K562 (cell line): ENCODE measurements around the gene CMTR1. TPM values are rescaled to one million over a fixed set of nuclear protein-coding genes. Genes with fewer than 3 reads are reported as not detected.
A peak's percentile ranks its signal among the peaks of the same experiment; 100 is the strongest.

Source experiments
- BRF1 ChIP-seq: IDR thresholded peaks from 3 replicates; pipeline ENCODE4 v1.6.1; 2011; ENCODE audit warnings: borderline replicate concordance, mild to moderate bottlenecking; ENCODE audit not compliant: insufficient read length; ENCODE audit errors: extremely low read depth
- EP300 ChIP-seq: IDR thresholded peaks from 2 replicates; pipeline ENCODE4 v1.6.1; 2012; ENCODE audit warnings: low read length, improper control_type of control experiment
- HNRNPLL ChIP-seq: fragments of 200-400 bp; formaldehyde crosslinking; IDR thresholded peaks from 2 replicates; pipeline ENCODE4 v1.6.1; 2017; ENCODE audit warnings: low read length, low read depth, mild to moderate bottlenecking; ENCODE audit not compliant: poor library complexity, severe bottlenecking
- KLF13 ChIP-seq: fragments of 450-650 bp; IDR thresholded peaks from 2 replicates; pipeline ENCODE4 v1.6.1; 2016; ENCODE audit warnings: missing genetic modification characterization, low read depth, mild to moderate bottlenecking, missing compliant biosample characterization, moderate library complexity, borderline replicate concordance
- NFIC ChIP-seq: fragments of 450-650 bp; IDR thresholded peaks from 2 replicates; pipeline ENCODE4 v1.6.1; 2017; ENCODE audit warnings: mild to moderate bottlenecking, inconsistent platforms
- TAL1 ChIP-seq: fragments of 450-650 bp; IDR thresholded peaks from 2 replicates; pipeline ENCODE4 v1.6.1; 2016; ENCODE audit warnings: mild to moderate bottlenecking
- polyA plus RNA-seq, 8 experiments: library from polyadenylated mRNA; depleted of rRNA in 4 of 8; stranded (reverse) in 5 of 8; unstranded in 3 of 8; fragments of >200 nt; fragmentation: Nextera tagmentation in 2 of 8; fragmentation: Illumina TruSeq in 1 of 8; extraction: Ambion mirVana in 2 of 8; extraction: Trizol in 1 of 8; gene quantifications; 2 replicates each; pipeline versions ENCODE4 v1.2.1 to v1.2.3, GENCODE V29; 2011 to 2014; ENCODE audit warnings: inconsistent platforms in 1 of 8, missing spikeins in 1 of 8
- total RNA-seq, 7 experiments: library from RNA; depleted of rRNA in 6 of 7; stranded (reverse); fragments of >200 nt in 6 of 7; fragmentation: Illumina TruSeq in 2 of 7; extraction: Trizol in 2 of 7; gene quantifications; 2 replicates each; pipeline versions ENCODE4 v1.2.1 to v1.2.3, GENCODE V29; 2011 to 2021; ENCODE audit warnings: low replicate concordance in 1 of 7
- TF ChIP-seq, protein P1 (sequence below): fragments of 250-450 bp; sonication (Bioruptor Pico); IDR thresholded peaks from 2 replicates; pipeline ENCODE4 v1.4.0; 2020; ENCODE audit warnings: borderline replicate concordance
- TF ChIP-seq, protein P2 (sequence below): fragments of 450-650 bp; IDR thresholded peaks from 2 replicates; pipeline ENCODE4 v1.6.1; 2016; ENCODE audit warnings: missing biosample characterization, missing genetic modification characterization
- TF ChIP-seq, protein P3 (sequence below): IDR thresholded peaks from 2 replicates; pipeline ENCODE4 v1.6.1; 2012; ENCODE audit warnings: low read depth, low read length, improper control_type of control experiment, borderline replicate concordance
- TF ChIP-seq, protein P4 (sequence below): fragments of 450-650 bp; IDR thresholded peaks from 2 replicates; pipeline ENCODE4 v1.6.1; 2016; ENCODE audit warnings: borderline replicate concordance
- TF ChIP-seq, protein P5 (sequence below), 2 experiments: fragments of 250-450 bp in 1 of 2; fragments of 450-650 bp in 1 of 2; sonication (Bioruptor Pico) in 1 of 2; IDR thresholded peaks; 2 replicates each; pipeline versions ENCODE4 v1.6.1 to v1.8.0; 2016 to 2021; ENCODE audit warnings: mild to moderate bottlenecking in 2 of 2, moderate library complexity in 2 of 2, missing compliant biosample characterization in 1 of 2, missing genetic modification characterization in 1 of 2

Gene CMTR1
- total and polyA plus RNA-seq, 9 of the 15 experiments (the other 6 are each of a cell fraction or from before 2014, with no cell fraction given): 2.9 to 63.5 (median 49.5) TPM

DNA sequence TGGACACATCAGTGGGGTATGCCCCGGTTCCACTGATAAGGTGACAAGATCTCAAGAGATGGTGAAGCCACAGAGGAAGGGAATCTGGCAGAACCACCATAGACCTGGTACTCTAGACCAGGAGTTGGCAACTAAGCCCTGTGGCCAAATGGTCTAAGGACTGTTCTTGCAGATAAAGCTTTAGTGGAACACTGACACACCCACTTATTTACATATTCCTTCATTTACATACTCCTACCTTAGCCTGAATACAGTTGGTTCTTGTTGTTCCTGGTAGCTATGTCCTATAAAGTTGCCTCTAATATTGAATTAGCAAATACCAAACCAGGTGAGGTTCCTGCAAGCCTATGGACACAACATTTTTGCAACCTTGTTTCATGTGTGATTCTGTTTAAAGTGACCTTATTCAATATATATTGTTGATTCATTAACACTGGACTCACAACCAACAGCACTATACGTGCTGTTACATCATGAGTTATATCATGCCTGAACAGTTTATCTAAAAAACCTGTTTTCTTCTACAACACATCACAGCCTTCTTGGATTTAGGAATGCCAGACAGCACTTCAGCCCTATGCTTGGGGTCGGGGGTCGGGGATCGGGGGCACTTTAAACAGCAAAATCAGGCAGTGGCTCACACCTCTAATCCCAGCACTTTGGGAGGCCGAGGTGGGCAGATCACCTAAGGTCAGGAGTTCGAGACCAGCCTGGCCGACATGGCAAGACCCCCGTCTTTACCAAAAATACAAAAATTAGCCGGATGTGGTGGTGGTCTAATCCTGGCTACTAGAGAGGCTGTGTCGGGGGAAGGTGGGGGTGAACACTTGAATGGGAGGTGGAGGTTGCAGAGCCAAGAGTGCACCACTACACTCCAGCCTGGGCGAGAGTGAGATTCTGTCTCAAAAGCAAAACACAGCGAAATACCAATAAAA is 64.2 kb downstream of the CMTR1 start (continued):
- TF ChIP-seq NFIC (no peak), HNRNPLL (no peak), EP300 (peak; percentile 18; the same call in 1 of the 2 replicates), TAL1 (peak; percentile 22; the same call in 1 of the 2 replicates), KLF13 (tag) (peak; percentile 73; the same call in 1 of the 2 replicates), BRF1 (no peak)
- TF ChIP-seq, protein P1, sequence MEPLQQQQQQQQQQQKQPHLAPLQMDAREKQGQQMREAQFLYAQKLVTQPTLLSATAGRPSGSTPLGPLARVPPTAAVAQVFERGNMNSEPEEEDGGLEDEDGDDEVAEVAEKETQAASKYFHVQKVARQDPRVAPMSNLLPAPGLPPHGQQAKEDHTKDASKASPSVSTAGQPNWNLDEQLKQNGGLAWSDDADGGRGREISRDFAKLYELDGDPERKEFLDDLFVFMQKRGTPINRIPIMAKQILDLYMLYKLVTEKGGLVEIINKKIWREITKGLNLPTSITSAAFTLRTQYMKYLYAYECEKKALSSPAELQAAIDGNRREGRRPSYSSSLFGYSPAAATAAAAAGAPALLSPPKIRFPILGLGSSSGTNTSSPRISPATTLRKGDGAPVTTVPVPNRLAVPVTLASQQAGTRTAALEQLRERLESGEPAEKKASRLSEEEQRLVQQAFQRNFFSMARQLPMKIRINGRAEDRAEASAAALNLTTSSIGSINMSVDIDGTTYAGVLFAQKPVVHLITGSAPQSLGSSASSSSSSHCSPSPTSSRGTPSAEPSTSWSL (CRISPR knock-in tag): no peak
- TF ChIP-seq, protein P2, sequence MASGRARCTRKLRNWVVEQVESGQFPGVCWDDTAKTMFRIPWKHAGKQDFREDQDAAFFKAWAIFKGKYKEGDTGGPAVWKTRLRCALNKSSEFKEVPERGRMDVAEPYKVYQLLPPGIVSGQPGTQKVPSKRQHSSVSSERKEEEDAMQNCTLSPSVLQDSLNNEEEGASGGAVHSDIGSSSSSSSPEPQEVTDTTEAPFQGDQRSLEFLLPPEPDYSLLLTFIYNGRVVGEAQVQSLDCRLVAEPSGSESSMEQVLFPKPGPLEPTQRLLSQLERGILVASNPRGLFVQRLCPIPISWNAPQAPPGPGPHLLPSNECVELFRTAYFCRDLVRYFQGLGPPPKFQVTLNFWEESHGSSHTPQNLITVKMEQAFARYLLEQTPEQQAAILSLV (tag): no peak
- TF ChIP-seq, protein P3, sequence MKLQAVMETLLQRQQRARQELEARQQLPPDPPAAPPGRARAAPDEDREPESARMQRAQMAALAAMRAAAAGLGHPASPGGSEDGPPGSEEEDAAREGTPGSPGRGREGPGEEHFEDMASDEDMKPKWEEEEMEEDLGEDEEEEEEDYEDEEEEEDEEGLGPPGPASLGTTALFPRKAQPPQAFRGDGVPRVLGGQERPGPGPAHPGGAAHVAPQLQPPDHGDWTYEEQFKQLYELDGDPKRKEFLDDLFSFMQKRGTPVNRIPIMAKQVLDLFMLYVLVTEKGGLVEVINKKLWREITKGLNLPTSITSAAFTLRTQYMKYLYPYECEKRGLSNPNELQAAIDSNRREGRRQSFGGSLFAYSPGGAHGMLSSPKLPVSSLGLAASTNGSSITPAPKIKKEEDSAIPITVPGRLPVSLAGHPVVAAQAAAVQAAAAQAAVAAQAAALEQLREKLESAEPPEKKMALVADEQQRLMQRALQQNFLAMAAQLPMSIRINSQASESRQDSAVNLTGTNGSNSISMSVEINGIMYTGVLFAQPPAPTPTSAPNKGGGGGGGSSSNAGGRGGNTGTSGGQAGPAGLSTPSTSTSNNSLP: 0 out of 2 replicates have a peak, but pooled peaks have one; percentile 41
- TF ChIP-seq, protein P4, sequence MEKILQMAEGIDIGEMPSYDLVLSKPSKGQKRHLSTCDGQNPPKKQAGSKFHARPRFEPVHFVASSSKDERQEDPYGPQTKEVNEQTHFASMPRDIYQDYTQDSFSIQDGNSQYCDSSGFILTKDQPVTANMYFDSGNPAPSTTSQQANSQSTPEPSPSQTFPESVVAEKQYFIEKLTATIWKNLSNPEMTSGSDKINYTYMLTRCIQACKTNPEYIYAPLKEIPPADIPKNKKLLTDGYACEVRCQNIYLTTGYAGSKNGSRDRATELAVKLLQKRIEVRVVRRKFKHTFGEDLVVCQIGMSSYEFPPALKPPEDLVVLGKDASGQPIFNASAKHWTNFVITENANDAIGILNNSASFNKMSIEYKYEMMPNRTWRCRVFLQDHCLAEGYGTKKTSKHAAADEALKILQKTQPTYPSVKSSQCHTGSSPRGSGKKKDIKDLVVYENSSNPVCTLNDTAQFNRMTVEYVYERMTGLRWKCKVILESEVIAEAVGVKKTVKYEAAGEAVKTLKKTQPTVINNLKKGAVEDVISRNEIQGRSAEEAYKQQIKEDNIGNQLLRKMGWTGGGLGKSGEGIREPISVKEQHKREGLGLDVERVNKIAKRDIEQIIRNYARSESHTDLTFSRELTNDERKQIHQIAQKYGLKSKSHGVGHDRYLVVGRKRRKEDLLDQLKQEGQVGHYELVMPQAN: 0 out of 2 replicates have a peak, but pooled peaks have one; percentile 23
- TF ChIP-seq, protein P5, sequence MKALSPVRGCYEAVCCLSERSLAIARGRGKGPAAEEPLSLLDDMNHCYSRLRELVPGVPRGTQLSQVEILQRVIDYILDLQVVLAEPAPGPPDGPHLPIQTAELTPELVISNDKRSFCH (CRISPR knock-in tag; IDR thresholded peaks at IDR 0.05): no peak
- TF ChIP-seq, protein P5 (tag; IDR thresholded peaks at IDR 0.05): no peak
